Subcutaneous abdominal adipose tissue (tissue), 5 donors: Measurements from ENCODE around the gene ACTL9.
"Not testable (repeated sequence)": the region's sequence is repeated elsewhere in the genome, so short reads cannot be mapped to it uniquely, and the experiment has no call there.

ENCODE experiments used
- H3K27ac ChIP-seq: one replicate; pipeline ENCODE4 v1.7.0; 2013; ENCODE audit warnings: low read depth, mild to moderate bottlenecking, inconsistent platforms, low read length, moderate library complexity
- H3K27me3 ChIP-seq, 5 donors: one replicate each; pipeline ENCODE4 v1.7.0; 2013; ENCODE audit warnings: low read length in 5 of 5, inconsistent platforms in 1 of 5; ENCODE audit not compliant: control insufficient read depth in 5 of 5, insufficient read depth in 4 of 5
- H3K36me3 ChIP-seq, 5 donors: one replicate each; pipeline ENCODE4 v1.7.0; 2013; ENCODE audit warnings: low read length in 5 of 5; ENCODE audit not compliant: control insufficient read depth in 5 of 5, insufficient read depth in 5 of 5
- H3K4me1 ChIP-seq, 5 donors: one replicate each; pipeline ENCODE4 v1.7.0; 2013; ENCODE audit warnings: low read length in 5 of 5, mild to moderate bottlenecking in 3 of 5, moderate library complexity in 1 of 5; ENCODE audit not compliant: control insufficient read depth in 5 of 5, insufficient read depth in 5 of 5
- H3K4me3 ChIP-seq, 5 donors: one replicate each; pipeline ENCODE4 v1.7.0; 2013; ENCODE audit warnings: low read length in 5 of 5, low read depth in 1 of 5
- H3K9ac ChIP-seq, 5 donors: one replicate each; pipeline ENCODE4 v1.7.0; 2013; ENCODE audit warnings: low read length in 5 of 5, mild to moderate bottlenecking in 4 of 5, moderate library complexity in 3 of 5
- H3K9me3 ChIP-seq, 5 donors: one replicate each; pipeline ENCODE4 v1.7.0; 2013; ENCODE audit warnings: low read length in 5 of 5; ENCODE audit not compliant: control insufficient read depth in 5 of 5
- donor health status: healthy.
- donor health status: healthy.
- donor health status: healthy.
- donor health status: healthy.
- donor health status: healthy.

The ACTL9 gene

DNA sequence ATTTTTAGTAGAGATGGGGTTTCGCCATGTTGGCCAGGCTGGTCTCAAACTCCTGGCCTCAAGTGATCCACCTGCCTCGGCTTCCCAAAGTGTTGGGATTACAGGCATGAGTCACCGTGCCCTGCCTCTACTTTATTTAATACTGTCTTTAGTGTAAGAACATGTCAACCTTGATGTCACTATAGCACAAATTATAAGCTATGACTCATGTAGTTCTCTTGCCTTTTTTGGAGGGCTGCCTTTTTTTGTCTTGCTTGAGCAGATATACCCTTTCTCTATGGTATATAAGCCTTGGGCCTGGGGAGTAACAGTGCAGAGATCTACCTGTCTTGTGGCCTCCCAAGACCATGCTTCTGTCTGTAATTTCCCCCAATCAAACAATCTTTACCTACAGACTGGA lies 6.7 kb upstream of the ACTL9 start:
- not testable (repeated sequence) for H3K27me3 ChIP-seq, H3K9me3 ChIP-seq, H3K4me3 ChIP-seq, H3K4me1 ChIP-seq, H3K9ac ChIP-seq, H3K27ac ChIP-seq, H3K36me3 ChIP-seq

DNA sequence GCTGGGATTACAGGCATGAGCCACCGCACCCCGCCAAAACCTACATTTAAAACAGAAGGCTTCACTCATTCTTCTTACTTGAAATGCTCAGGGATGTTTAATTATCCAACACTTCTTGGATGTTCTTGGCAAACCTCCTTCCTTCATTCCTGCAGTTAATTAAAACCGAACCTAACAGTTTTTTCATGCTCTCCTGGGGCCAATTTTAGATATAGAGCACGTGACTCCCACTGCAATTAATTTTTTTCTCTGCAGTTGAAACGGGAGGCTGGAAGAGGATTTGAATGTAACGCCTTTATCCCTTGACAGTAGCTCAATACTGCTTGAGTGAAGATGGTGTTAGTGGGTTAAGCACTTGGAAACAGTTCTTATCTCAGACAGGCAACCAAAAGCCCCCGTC lies 4.6 kb upstream of the ACTL9 start:
- no peaks in the 10 kb centered on the region for H3K4me1 ChIP-seq
- H3K4me3 ChIP-seq = no peak overlapping the region
- peaks cover 4 to 9% (median 5%) of the 10 kb centered on the region in 5 donors for H3K27me3 ChIP-seq
- no peaks in the 10 kb centered on the region for H3K9me3 ChIP-seq
- no peak overlapping the region for H3K9ac ChIP-seq
- H3K27ac ChIP-seq = no peak overlapping the region
- no peaks in the 10 kb centered on the region for H3K36me3 ChIP-seq

DNA sequence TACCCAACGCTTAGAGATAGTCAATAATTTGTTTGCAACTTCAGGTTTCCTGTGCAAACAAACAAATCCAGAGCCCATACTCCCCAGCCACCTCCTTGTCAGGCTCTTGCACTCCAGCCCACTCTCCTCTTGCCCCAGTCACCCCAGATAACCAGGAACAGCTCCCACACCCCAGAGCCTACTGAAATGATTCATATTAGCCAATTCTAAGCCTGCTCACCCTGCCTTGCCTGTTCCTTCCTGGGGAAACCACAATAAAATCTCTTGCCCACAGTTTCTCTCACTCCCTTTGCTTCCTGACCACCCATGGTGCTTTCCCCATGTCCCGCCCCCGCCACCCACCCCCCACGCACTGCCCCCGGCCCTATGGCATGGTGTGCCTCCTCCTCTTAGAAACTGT lies 3.8 kb upstream of the ACTL9 start:
- Histone ChIP-seq H3K9ac (no peak overlapping the region), H3K27me3 (peaks cover 9 to 17% (median 14%) of the 10 kb centered on the region in 5 donors), H3K4me1 (no peaks in the 10 kb centered on the region)

DNA sequence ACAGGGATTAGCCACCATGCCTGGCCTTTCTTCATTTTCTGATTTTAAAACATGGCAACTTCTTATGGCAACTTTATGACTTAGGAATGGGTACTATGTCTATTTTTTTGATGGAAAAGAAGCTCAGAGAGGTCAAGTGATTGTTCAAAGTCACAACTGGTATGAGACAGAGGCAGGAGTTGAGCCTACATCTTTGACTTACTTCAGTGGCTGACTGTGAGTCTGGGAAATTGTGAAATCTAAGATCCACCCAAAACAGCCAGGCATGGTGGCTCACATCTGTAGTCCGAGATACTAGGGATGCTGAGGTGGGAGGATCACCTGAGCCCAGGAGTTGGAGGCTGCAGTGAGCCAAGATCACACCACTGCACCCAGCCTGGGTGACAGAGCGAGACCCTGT lies 2.4 kb upstream of the ACTL9 start:
- Histone ChIP-seq H3K9ac (no peak overlapping the region), H3K9me3 (peaks cover 0 to 4% (median 0%) of the 10 kb centered on the region in 5 donors), H3K4me1 (no peaks in the 10 kb centered on the region), H3K36me3 (no peaks in the 10 kb centered on the region), H3K27ac (no peak overlapping the region), H3K27me3 (peaks cover 13 to 28% (median 21%) of the 10 kb centered on the region in 5 donors), H3K4me3 (no peak overlapping the region)

More for the DNA sequence above, 3.8 kb upstream of the ACTL9 start:
- H3K9me3 ChIP-seq = peaks cover 0 to 4% (median 0%) of the 10 kb centered on the region in 5 donors
- H3K4me3 ChIP-seq = no peak overlapping the region
- H3K36me3 ChIP-seq = no peaks in the 10 kb centered on the region
- H3K27ac ChIP-seq = no peak overlapping the region

DNA sequence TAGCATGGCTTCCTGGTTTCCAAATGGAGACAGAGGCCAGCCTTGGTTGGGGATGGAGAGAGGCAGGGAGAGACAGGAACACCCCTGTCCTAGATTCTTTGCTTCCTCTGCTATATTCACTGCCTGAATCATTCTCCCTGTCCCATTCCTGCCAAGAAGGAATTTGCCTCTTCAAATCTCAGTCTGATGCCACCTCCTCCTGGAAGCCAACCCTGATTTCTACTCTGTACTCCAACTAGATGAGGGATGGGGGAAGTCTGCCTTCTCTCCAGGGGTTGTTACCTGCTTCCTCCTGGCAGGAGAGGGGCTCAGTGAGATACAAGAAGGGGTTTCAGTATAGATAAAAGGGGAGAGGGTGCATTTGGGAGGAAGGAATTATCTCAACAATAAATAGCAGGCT lies 1.3 kb upstream of the ACTL9 start:
- no peaks in the 10 kb centered on the region for H3K36me3 ChIP-seq
- no peak overlapping the region for H3K4me3 ChIP-seq
- H3K27me3 ChIP-seq = peaks cover 13 to 34% (median 30%) of the 10 kb centered on the region in 5 donors
- peaks cover 0 to 4% (median 0%) of the 10 kb centered on the region in 5 donors for H3K9me3 ChIP-seq
- no peaks in the 10 kb centered on the region for H3K4me1 ChIP-seq
- no peak overlapping the region for H3K9ac ChIP-seq
- no peak overlapping the region for H3K27ac ChIP-seq

DNA sequence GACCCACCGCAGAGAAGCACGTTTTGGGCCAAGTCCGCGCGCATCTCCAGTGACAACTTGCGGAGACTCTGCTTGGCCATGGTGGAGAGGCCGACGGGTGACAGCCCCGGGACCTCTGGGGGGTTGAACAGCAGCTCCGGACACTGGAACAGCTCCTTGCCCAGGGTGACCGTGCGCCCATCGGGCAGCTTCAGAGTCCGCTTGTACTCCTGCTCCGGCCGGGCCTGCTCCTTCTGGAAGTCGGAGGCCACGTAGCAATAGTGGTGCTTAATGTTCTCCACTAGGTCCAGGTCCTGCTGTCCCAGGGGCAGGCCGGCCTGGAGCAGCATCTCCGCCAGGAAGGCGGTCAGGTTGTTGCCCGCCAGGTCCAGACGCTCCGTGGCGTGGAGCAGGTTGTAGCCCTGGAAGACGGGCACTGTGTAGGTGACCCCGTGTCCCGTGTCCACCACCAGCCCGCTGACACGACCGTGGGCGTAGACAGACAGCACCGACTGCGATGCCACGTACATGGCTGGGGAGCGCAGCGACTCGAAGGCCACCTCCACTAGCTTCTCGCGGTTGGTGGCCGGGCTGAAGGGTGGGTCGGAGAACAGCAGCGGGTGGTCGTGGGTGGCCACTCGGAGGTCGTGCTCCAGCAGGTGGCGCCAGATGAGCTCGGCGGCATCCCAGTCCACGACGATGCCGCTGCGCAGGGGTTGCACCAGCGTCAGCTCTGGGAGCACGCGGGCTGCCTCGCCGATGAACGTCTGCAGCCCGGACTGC lies 743 bp downstream of the ACTL9 start:
- Histone ChIP-seq H3K9me3 (peaks cover 0 to 4% (median 0%) of the 10 kb centered on the region in 5 donors), H3K36me3 (no peaks in the 10 kb centered on the region), H3K4me1 (no peaks in the 10 kb centered on the region), H3K27ac (no peak overlapping the region), H3K9ac (no peak overlapping the region), H3K27me3 (peaks cover 13 to 35% (median 32%) of the 10 kb centered on the region in 5 donors), H3K4me3 (no peak overlapping the region)

DNA sequence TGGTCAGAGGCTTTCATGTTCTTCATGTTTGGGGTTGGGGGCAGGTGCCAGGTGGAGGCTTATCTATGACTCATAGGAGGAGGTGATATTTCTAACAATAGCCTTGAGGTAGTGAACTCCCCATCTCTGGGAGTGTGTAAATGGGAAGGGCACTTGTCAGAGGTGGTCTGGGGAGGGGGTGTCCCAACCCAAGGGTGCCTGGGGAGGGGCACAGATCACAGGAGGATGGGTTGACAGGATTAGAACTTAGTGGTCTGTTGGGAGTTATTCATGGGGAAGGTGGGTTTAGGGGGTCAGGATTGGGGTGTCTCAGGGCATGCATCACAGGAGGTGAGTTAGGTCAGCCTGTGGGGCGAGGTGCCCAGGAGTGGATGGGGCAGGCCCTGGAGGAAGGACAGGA lies 1.6 kb downstream of the ACTL9 start:
- Histone ChIP-seq H3K36me3 (no peaks in the 10 kb centered on the region), H3K9ac (no peak overlapping the region), H3K27me3 (peaks cover 13 to 37% (median 32%) of the 10 kb centered on the region in 5 donors), H3K4me1 (no peaks in the 10 kb centered on the region), H3K27ac (no peak overlapping the region), H3K9me3 (peaks cover 0 to 4% (median 0%) of the 10 kb centered on the region in 5 donors), H3K4me3 (no peak overlapping the region)

DNA sequence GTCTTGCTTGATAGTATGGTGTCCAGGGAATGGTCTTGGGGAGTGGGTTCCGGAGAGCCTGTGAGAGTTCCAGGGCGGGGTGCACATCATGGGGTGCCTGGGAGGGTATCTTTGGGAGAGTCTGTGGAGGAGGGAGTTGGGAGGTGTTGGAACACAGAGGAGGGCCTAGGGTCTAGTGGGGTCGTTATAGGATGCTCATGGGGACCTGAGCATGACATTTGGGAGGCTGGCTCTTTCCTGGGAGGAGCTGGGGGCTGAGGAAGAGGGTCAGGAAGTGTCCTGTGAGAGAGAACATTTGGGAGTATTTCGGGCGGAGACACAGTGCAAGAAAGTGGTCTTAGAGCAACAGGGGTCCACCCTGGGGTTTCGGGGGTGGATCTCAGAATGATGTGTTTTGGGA lies 2.7 kb downstream of the ACTL9 start:
- Histone ChIP-seq H3K4me3 (no peak overlapping the region), H3K36me3 (no peaks in the 10 kb centered on the region), H3K9me3 (peaks cover 0 to 4% (median 0%) of the 10 kb centered on the region in 5 donors), H3K9ac (no peak overlapping the region), H3K4me1 (no peaks in the 10 kb centered on the region), H3K27me3 (peaks cover 12 to 34% (median 32%) of the 10 kb centered on the region in 5 donors), H3K27ac (no peak overlapping the region)

DNA sequence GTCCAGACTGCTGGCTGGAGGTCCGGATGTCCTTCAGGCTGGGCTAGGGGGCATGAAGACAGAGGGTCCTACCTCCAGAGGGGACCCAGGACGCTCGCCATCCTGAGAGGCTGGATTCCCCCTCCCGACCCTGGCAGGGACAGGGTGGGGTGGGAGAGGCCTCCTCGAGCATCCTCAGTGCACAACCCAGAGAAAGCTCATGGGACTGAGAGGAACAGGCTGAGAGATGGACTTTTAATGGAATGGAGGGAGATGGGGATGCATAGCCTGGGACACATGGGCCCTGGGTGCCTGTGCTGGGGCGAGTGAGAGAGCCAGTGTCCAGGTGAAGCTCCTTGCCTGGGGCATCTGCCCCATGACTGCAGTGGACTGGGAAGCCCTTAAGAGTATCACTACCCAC lies 3.1 kb downstream of the ACTL9 start:
- Histone ChIP-seq H3K9ac (no peak overlapping the region), H3K27ac (no peak overlapping the region), H3K27me3 (peaks cover 9 to 34% (median 31%) of the 10 kb centered on the region in 5 donors), H3K4me1 (no peaks in the 10 kb centered on the region), H3K4me3 (no peak overlapping the region), H3K9me3 (peaks cover 0 to 4% (median 0%) of the 10 kb centered on the region in 5 donors), H3K36me3 (no peaks in the 10 kb centered on the region)

DNA sequence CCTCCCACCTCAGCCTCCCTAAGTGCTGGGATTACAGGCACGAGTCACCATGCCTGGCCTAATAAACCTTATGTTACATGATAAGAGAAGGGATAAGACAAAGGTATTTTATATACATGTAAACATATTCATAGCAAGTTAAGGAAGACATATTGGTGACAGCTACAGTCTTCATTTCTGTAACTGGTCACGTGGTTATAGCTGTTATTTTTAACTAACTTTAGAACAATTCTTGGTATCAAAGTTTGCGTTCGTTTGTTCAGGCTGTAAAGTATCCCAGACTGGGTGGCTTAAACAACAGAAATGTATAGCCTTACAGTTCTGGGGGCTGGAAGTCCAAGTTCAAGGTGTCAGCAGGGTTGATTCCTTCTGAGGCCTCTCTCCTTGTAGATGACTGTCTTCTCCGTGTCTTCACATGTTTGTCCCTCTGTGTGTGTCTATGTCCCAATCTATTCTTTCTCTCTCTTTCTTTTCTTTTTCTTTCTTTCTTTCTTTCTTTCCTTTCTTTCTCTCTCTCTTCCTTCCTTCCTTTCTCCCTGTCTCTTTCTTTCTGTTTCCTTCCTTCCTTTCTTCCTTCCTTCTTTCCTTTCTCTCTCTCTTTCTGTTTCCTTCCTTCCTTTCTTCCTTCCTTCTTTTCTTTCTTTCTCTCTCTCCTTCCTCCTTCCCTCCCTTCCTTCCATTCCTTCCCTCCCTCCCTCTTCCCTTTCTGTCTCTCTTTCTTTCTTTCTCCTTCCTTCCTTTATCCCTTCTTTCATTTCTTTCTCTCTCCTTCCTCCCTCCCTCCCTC lies 7.6 kb downstream of the ACTL9 start:
- Histone ChIP-seq H3K27me3 (peaks cover 0 to 16% (median 8%) of the 10 kb centered on the region in 5 donors), H3K9me3 (no peaks in the 10 kb centered on the region), H3K27ac (no peak overlapping the region), H3K4me1 (no peaks in the 10 kb centered on the region), H3K9ac (no peak overlapping the region), H3K36me3 (no peaks in the 10 kb centered on the region), H3K4me3 (no peak overlapping the region)
